ENCODE data around the gene CERCAM.

- TF ChIP-seq POLR2AphosphoS5 (IDR thresholded peaks at IDR 0.05; ENCODE audit: borderline replicate concordance, low read depth, low read length): no peak
- no peak for TF ChIP-seq EZH2 (IDR thresholded peaks at IDR 0.05)
Measured at GRCh38 chr9:128473104-128473503, 52.4 kb downstream of the CERCAM start.

All from SK-N-MC (cell line).